ENCODE data around the gene LMOD1. TPM values are rescaled to one million over a fixed set of nuclear protein-coding genes. Genes with fewer than 3 reads are reported as not detected.

Gene LMOD1
- total and polyA plus RNA-seq, 2 donors from 2014 or later, result 9.5 to 33.3 TPM

DNA sequence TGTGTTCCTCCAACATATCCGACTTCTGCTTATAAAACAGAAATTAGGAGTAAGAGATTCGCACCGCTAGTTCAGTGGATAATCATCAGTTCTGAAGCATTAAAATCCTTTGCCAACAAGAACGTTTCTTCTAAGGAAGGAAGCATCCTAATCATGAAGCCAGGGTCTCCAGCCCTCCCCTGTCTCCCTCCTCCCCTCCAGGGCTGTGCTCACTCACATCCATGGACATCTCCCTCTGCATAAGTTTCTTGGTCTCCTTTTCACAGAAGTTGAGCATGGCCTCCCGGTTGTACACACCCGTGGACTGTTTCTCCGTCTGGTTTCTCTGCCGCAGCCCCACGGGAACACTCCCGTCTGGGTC lies 505 bp downstream of the LMOD1 start:
- no peaks in the 10 kb centered on the region for H3K27me3 ChIP-seq (ENCODE audit: control insufficient read depth, insufficient read depth, low read length)
- DNase-seq (no peak), FAIRE-seq (no peak)
- H3K9me3 ChIP-seq (ENCODE audit: control insufficient read depth in 2 of 3, insufficient read depth in 1 of 3, low read length in 3 of 3), result no peaks in the 10 kb centered on the region
- H3K9ac ChIP-seq (ENCODE audit: low read length in 3 of 3), result peak overlapping the region; percentile 0 to 62 (median 10)
- intact Hi-C loops (cut with DNase I), result no loop called here
- TF ChIP-seq, protein P1, sequence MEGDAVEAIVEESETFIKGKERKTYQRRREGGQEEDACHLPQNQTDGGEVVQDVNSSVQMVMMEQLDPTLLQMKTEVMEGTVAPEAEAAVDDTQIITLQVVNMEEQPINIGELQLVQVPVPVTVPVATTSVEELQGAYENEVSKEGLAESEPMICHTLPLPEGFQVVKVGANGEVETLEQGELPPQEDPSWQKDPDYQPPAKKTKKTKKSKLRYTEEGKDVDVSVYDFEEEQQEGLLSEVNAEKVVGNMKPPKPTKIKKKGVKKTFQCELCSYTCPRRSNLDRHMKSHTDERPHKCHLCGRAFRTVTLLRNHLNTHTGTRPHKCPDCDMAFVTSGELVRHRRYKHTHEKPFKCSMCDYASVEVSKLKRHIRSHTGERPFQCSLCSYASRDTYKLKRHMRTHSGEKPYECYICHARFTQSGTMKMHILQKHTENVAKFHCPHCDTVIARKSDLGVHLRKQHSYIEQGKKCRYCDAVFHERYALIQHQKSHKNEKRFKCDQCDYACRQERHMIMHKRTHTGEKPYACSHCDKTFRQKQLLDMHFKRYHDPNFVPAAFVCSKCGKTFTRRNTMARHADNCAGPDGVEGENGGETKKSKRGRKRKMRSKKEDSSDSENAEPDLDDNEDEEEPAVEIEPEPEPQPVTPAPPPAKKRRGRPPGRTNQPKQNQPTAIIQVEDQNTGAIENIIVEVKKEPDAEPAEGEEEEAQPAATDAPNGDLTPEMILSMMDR (IDR thresholded peaks at IDR 0.05; ENCODE audit: borderline replicate concordance, extremely low read depth, insufficient read depth), result no peak
- H3K4me3 ChIP-seq (ENCODE audit: low read length in 3 of 3), result peak overlapping the region; percentile 18 to 71 (median 55)
- H3K36me3 ChIP-seq (ENCODE audit: control insufficient read depth in 2 of 3, insufficient read depth in 3 of 3, low read length in 3 of 3), result no peaks in the 10 kb centered on the region
- peaks cover 0 to 10% (median 9%) of the 10 kb centered on the region in 3 donors for H3K4me1 ChIP-seq (ENCODE audit: control insufficient read depth in 2 of 3, insufficient read depth in 2 of 3, low read depth in 1 of 3, low read length in 3 of 3)
- H3K27ac ChIP-seq (ENCODE audit: low read depth in 2 of 2, low read length in 2 of 2), result no peak overlapping the region

DNA sequence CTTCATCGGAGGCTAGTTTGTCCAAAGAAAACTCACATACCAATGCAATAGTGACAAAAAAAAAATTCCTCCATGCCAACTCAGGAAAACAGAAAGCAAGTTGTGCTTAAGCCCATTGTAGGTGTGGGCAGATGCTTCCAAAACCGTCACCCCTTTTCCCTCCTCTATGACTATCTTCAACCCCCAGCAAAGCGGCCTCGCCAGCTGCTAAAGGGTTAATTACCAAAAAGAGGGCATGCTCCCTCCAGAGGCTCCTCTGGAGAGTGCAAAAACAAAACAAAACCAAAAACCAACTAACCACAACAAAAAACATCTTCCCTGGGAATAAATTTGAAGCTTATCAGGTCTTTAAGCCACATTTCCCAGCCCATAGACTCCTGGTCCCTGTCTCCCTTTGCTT lies 1.2 kb downstream of the LMOD1 start:
- DNase-seq (peak in 1 of 5 donors; percentile 19), FAIRE-seq (no peak)
- Histone ChIP-seq H3K4me1 (ENCODE audit: control insufficient read depth in 2 of 3, insufficient read depth in 2 of 3, low read depth in 1 of 3, low read length in 3 of 3) (peaks cover 0 to 10% (median 9%) of the 10 kb centered on the region in 3 donors), H3K4me3 (ENCODE audit: low read length in 3 of 3) (peak overlapping the region in 2 of 3 donors; percentile 55 to 71), H3K27ac (ENCODE audit: low read depth in 2 of 2, low read length in 2 of 2) (peak overlapping the region in 1 of 2 donors; percentile 32), H3K9ac (ENCODE audit: low read length in 3 of 3) (peak overlapping the region in 1 of 3 donors; percentile 34), H3K36me3 (ENCODE audit: control insufficient read depth in 2 of 3, insufficient read depth in 3 of 3, low read length in 3 of 3) (no peaks in the 10 kb centered on the region), H3K27me3 (ENCODE audit: control insufficient read depth, insufficient read depth, low read length) (no peaks in the 10 kb centered on the region), H3K9me3 (ENCODE audit: control insufficient read depth in 2 of 3, insufficient read depth in 1 of 3, low read length in 3 of 3) (no peaks in the 10 kb centered on the region)
- TF ChIP-seq, protein P1 (IDR thresholded peaks at IDR 0.05; ENCODE audit: borderline replicate concordance, extremely low read depth, insufficient read depth), result no peak
- intact Hi-C loops (cut with DNase I), result no loop called here

DNA sequence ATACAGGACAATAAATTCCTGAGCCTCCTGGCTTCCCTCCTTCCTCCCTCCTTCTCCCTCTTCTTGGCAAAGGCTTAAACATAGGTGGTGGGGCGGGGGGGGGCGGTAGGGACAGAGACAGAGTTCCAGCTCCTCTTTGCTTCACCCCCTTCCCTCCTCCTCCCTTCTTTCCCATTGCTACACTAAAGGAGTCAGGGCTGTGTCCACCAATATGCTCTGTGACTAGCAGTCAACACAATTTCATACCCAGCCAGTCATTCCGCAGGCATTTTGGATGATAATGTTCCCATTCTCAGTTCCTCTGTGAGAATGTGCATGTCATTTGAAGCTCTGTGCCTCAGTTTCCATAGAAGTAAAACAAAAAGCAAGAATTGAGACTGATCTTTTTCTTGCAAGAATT lies 1.7 kb downstream of the LMOD1 start:
- no peaks in the 10 kb centered on the region for H3K27me3 ChIP-seq (ENCODE audit: control insufficient read depth, insufficient read depth, low read length)
- H3K27ac ChIP-seq (ENCODE audit: low read depth in 2 of 2, low read length in 2 of 2), result no peak overlapping the region
- no peak for FAIRE-seq
- H3K4me3 ChIP-seq (ENCODE audit: low read length in 3 of 3), result peak overlapping the region in 2 of 3 donors; percentile 55 to 71
- no peak for DNase-seq
- no peaks in the 10 kb centered on the region for H3K9me3 ChIP-seq (ENCODE audit: control insufficient read depth in 2 of 3, insufficient read depth in 1 of 3, low read length in 3 of 3)
- peaks cover 0 to 10% (median 9%) of the 10 kb centered on the region in 3 donors for H3K4me1 ChIP-seq (ENCODE audit: control insufficient read depth in 2 of 3, insufficient read depth in 2 of 3, low read depth in 1 of 3, low read length in 3 of 3)
- H3K36me3 ChIP-seq (ENCODE audit: control insufficient read depth in 2 of 3, insufficient read depth in 3 of 3, low read length in 3 of 3), result no peaks in the 10 kb centered on the region
- intact Hi-C loops (cut with DNase I), result no loop called here
- no peak overlapping the region for H3K9ac ChIP-seq (ENCODE audit: low read length in 3 of 3)
- TF ChIP-seq, protein P1 (IDR thresholded peaks at IDR 0.05; ENCODE audit: borderline replicate concordance, extremely low read depth, insufficient read depth), result no peak

DNA sequence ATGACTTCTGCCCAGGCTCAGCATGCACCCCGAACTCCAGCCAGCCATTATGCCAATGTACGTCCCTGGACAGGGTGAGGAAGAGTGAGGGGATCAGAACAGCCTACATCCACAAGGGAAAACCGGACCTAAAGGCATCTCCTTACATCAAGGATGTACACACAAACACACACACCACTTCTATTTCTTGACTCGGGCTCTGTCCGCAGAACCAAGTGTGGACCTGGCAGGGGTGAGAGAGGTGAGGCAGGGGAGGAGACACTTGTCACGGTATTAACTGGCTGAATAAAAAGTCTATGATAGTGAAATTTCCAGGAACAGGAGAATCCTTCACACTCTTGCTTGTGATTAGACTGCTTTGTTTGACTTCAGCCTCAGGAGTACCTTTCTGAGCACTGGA lies 2.3 kb downstream of the LMOD1 start:
- intact Hi-C loops (cut with DNase I), result no loop called here
- H3K4me1 ChIP-seq (ENCODE audit: control insufficient read depth in 2 of 3, insufficient read depth in 2 of 3, low read depth in 1 of 3, low read length in 3 of 3), result peaks cover 0 to 10% (median 9%) of the 10 kb centered on the region in 3 donors
- no peak overlapping the region for H3K27ac ChIP-seq (ENCODE audit: low read depth in 2 of 2, low read length in 2 of 2)
- H3K4me3 ChIP-seq (ENCODE audit: low read length in 3 of 3), result peak overlapping the region in 2 of 3 donors; percentile 26 to 71
- H3K9ac ChIP-seq (ENCODE audit: low read length in 3 of 3), result no peak overlapping the region
- no peaks in the 10 kb centered on the region for H3K36me3 ChIP-seq (ENCODE audit: control insufficient read depth in 2 of 3, insufficient read depth in 3 of 3, low read length in 3 of 3)
- no peaks in the 10 kb centered on the region for H3K27me3 ChIP-seq (ENCODE audit: control insufficient read depth, insufficient read depth, low read length)
- TF ChIP-seq, protein P1 (IDR thresholded peaks at IDR 0.05; ENCODE audit: borderline replicate concordance, extremely low read depth, insufficient read depth), result no peak
- H3K9me3 ChIP-seq (ENCODE audit: control insufficient read depth in 2 of 3, insufficient read depth in 1 of 3, low read length in 3 of 3), result no peaks in the 10 kb centered on the region
- DNase-seq (no peak), FAIRE-seq (no peak)
